Activated CD4-positive, alpha-beta T cell treated with anti-CD3 and anti-CD28 coated beads, Interleukin-2, amount 50 U/mL, for 16 hours (primary cell): ENCODE measurements around the gene ABHD15.

Experiments used
- DNase-seq: peaks from one replicate; pipeline ENCODE4 v3.0.0-alpha.2; 2020

ABHD15 gene

GRCh38 chr17:29582254-29582765 is 15.5 kb upstream of the ABHD15 start:
- no peak for DNase-seq

GRCh38 chr17:29581583-29582253 is 14.9 kb upstream of the ABHD15 start:
- no peak for DNase-seq

GRCh38 chr17:29579866-29580771 is 13.3 kb upstream of the ABHD15 start:
- peak; percentile 92 for DNase-seq

- DNase-seq, result no peak
These were observed 12.0 kb upstream of the ABHD15 start for GRCh38 chr17:29578626-29579485.

- no peak for DNase-seq
These were observed 10.8 kb upstream of the ABHD15 start for GRCh38 chr17:29577385-29578211.

- no peak for DNase-seq
These were observed 10.1 kb upstream of the ABHD15 start for GRCh38 chr17:29577001-29577370.

- no peak for DNase-seq
These were observed 9.6 kb upstream of the ABHD15 start for GRCh38 chr17:29576214-29577000.

- no peak for DNase-seq
These were observed 8.8 kb upstream of the ABHD15 start for GRCh38 chr17:29575511-29576213.

- DNase-seq, result no peak
These were observed 8.1 kb upstream of the ABHD15 start for GRCh38 chr17:29574732-29575510.

- no peak for DNase-seq
These were observed 7.3 kb upstream of the ABHD15 start for GRCh38 chr17:29573871-29574731.

- DNase-seq, result no peak
These were observed 6.7 kb upstream of the ABHD15 start for GRCh38 chr17:29573558-29573869.

- DNase-seq, result no peak
These were observed 6.1 kb upstream of the ABHD15 start for GRCh38 chr17:29572691-29573557.

- DNase-seq, result no peak
These were observed 5.2 kb upstream of the ABHD15 start for GRCh38 chr17:29571883-29572681.

GRCh38 chr17:29571486-29571882 is 4.6 kb upstream of the ABHD15 start:
- no peak for DNase-seq

- no peak for DNase-seq
These were observed 3.7 kb upstream of the ABHD15 start for GRCh38 chr17:29570521-29570920.

GRCh38 chr17:29569245-29569950 is 2.6 kb upstream of the ABHD15 start:
- no peak for DNase-seq
